ENCODE measurements around the gene STRN3.
"Not testable (repeated sequence)": the region's sequence is repeated elsewhere in the genome, so short reads cannot be mapped to it uniquely, and the experiment has no call there.

The STRN3 gene, protein sequence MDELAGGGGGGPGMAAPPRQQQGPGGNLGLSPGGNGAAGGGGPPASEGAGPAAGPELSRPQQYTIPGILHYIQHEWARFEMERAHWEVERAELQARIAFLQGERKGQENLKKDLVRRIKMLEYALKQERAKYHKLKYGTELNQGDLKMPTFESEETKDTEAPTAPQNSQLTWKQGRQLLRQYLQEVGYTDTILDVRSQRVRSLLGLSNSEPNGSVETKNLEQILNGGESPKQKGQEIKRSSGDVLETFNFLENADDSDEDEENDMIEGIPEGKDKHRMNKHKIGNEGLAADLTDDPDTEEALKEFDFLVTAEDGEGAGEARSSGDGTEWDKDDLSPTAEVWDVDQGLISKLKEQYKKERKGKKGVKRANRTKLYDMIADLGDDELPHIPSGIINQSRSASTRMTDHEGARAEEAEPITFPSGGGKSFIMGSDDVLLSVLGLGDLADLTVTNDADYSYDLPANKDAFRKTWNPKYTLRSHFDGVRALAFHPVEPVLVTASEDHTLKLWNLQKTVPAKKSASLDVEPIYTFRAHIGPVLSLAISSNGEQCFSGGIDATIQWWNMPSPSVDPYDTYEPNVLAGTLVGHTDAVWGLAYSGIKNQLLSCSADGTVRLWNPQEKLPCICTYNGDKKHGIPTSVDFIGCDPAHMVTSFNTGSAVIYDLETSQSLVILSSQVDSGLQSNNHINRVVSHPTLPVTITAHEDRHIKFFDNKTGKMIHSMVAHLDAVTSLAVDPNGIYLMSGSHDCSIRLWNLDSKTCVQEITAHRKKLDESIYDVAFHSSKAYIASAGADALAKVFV

GRCh38 chr14:31026077-31026449 is at the start of gene STRN3:
STRN3 (minus strand) TSS chr14:31026379; CDS start chr14:31026185, 194 bp downstream.
- DNase-seq = no peak

DNA sequence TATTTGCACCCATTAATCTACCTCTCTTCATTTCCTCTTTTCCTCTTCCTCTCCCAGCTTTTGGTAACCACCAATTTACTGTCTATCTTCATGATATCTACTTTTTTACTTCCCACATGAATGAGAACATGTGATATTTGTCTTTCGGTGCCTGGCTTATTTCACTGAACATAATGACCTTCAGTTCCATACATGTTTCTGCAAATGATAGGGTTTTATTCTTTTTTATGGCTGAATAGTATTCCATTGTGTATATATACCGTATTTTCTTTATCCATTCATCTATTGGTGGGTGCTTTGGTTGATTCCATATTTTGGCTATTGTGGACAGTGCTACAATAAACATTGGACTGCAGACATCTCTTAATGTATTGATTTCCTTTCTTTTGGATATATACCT is 49.0 kb upstream of the STRN3 start:
- DNase-seq = no peak

DNA sequence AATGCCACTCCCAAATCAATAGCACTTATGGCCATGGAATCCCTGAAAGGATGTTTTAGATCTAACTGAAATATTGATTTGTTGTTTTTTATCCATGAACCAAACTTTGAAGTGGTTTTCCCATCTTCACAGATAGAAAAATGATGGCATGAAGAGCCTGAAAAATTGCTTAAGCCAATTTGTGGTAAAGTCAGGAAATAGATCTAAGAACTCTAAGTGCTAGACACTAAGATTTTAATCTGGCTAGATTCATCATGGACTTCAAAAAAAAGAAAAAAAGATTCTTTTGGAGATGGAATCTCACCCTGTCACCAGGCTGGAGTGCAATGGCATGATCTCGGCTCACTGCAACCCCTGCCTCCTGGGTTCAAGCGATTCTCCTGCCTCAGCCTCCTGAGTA is 45.0 kb upstream of the STRN3 start:
- DNase-seq = no peak

DNA sequence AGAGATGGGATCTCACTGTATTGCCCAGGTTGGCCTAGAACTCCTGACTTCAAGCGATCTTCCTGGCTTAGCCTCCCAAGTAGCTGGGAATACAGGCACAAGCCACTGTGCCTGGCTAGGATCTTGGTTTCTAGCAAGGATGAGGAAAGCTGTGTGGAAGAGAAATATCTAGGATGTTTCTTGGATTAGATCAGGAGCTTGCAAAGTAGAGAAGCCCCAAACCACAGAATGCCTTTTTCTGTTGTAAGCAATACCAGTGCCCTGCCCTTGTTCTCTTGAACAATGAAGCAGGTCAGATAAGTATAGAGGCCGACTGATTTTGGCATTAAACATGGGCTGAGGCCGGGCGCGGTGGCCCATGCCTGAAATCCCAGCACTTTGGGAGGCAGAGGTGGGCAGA is 44.3 kb upstream of the STRN3 start:
- no peak for DNase-seq

DNA sequence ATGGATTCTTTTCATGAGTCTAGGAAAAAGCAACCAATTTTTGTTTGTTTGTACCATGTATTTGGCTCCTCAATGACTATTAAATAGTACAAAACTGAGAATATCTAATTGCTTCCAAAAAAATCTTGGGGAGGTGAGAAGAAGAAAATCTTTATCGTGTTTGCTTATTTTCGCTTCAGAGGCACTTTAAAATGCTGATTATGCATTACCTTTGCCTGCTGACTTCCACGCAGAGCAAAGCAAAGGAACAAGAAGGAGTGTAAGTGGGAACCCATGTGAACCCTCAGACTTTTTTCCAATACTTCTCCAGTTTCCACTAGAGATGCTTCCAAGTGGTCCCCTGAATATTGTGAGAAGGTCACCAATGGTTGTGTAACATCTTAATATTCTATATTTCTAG is 43.2 kb upstream of the STRN3 start:
- DNase-seq = no peak

- no peak for DNase-seq
Measured at GRCh38 chr14:31068235-31068634, 42.1 kb upstream of the STRN3 start.

DNA sequence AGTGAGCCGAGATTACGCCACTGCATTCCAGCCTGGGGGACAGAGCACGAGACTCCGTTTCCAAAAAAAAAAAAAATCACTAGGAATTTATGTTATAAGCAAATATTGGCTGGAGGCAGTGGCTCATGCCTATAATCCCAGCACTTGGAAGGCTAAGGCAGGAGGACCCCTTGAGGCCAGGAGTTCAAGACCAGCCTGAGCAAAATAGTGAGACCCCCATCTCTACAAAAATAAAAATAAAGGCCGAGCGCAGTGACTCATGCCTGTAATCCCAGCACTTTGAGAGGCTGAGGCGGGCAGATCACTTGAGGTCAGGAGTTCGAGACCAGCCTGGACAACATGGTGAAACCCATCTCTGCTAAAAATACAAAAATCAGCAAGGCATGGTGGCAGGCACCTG is 36.7 kb upstream of the STRN3 start:
- DNase-seq = not testable (repeated sequence)

GRCh38 chr14:31060253-31060875 is 34.2 kb upstream of the STRN3 start:
- no peak for DNase-seq

DNA sequence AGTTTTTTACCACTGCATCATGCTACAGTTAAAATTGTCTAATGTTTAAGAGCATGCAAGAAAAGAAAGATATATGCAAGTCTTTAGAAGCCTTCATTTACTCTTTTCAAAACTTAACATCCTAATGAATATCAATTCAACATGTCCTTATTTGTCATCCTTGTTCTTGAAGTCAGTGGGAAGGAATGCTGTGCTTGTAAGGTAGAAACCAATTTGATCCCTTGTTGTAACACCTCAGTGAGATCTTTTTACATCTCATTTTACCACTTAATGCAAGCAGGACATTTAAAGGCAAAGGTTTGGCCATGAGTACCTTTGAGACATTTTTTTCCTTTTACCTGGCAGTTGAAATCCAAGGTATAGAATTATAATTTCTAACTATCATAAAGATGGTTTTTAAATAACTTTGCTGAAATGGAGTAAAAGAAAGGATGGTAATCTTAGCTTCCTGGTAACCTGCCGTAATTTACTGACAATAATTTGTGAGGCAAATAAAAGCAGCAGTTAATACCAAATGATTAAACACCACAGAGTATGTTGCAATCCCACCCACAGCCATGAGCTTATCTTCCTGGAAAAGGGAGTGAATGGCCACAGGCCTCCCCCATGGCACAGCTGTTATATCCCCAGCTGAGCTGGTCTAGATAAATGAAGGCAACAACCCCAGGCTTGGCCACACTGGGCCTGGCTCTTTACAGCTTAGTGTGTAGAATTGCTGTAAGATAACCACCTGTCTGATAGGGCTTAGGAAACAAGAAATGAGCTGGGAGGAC is 33.2 kb upstream of the STRN3 start:
- no peak for DNase-seq

GRCh38 chr14:31057701-31058364 is 31.7 kb upstream of the STRN3 start:
- no peak for DNase-seq

- no peak for DNase-seq
Measured at GRCh38 chr14:31057035-31057434, 30.9 kb upstream of the STRN3 start.

DNA sequence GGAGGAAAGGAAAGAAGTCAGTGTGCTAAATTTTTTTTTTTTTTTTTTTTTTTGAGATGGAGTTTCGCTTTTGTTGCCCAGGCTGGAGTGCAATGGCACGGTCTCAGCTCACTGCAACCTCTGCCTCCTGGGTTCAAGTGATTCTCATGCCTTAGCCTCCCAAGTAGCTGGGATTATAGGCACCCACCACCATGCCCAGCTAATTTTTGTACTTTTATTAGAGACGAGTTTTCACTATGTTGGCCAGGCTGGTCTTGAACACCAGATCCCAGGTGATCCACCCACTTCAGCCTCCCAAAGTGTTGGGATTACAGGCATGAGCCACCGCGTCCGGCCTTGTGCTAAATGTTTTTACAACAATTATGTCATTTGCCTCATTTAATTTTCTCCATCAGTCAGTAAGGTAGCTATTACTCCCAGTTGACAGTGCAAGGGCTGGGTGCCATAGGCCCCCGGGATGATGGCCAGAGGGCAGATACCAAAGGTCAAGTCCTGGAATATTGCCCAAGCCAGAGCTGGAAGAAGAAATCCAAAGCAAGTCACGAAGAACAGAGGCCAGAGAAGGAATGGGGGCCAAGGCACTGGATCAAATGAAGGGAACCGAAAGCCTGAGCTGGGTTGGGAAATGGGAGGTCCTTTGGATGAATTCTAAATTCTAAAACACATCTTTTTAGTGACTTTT is 26.9 kb upstream of the STRN3 start:
- DNase-seq = not testable (repeated sequence)

GRCh38 chr14:31051511-31051910 is 25.3 kb upstream of the STRN3 start:
- DNase-seq = no peak

DNA sequence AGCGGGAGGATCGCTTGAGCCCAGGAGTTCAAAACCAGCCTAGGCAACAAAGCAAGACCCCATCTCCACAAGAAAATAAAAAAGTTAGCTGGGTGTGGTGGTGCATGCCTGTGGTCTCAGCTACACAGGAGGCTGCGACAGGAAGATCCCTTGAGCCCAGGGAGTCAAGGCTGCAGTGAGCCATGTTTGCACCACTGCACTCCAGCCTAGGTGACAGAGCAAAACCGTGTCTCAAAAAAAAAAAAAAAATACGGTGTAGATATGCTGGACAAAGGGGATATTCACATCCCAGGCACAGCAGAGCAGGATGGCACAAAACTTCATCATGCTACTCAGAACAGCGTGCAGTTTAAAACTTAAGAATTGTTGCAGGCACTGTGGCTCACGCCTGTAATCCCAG is 24.8 kb upstream of the STRN3 start:
- DNase-seq = no peak

GRCh38 chr14:31047503-31047902 is 21.3 kb upstream of the STRN3 start:
- DNase-seq = no peak

GRCh38 chr14:31045501-31046080 is 19.4 kb upstream of the STRN3 start:
- no peak for DNase-seq

DNA sequence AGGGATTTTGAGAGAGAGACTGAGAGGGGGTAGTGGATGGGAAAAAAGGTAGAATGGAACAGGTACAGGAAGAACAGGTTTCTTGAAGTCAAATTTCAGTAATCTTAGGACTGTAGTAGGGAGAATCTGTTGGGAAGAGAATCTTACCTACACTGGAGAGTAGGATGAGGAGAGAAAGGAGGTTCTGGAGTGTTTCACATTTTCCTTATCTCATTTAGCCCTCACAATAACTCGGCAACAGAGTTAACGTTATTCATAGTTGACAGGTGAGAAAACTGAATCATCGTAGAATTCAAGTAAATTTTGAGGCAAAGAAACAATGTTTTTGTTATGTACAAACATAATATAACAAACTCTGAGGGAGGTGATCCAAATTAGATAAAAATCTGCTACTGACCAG is 17.2 kb upstream of the STRN3 start:
- DNase-seq = no peak

- not testable (repeated sequence) for DNase-seq
Measured at GRCh38 chr14:31042893-31043292, 16.7 kb upstream of the STRN3 start.

GRCh38 chr14:31042300-31042699 is 16.1 kb upstream of the STRN3 start:
- DNase-seq = no peak

GRCh38 chr14:31038521-31039166 is 12.5 kb upstream of the STRN3 start:
- DNase-seq = no peak

DNA sequence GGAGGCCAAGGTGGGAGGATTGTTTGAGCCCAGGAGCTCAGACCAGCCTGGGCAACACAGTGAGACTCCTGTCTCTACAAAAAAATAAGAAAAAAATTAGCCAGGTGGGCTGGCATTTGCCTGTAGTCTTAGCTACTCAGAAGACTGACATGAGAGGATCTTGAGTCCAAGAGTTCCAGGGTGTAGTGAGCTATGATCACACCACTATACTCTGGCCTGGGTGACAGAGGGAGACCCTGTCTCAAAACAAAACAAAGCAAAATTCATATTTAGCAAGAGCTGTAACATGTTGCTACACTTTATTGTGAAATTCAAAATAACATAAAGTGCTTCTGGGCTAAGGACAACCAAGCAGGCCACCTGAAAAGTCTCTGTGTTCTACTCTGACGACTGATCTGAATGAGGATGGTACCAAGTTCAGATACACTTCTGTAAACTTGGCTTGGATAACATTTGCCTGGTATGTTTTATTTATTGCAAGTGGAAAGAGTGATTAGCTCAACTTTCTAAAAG is 11.6 kb upstream of the STRN3 start:
- no peak for DNase-seq
